Stimulated activated CD8-positive, alpha-beta memory T cell treated with anti-CD3 and anti-CD28 coated beads, Interleukin-4, amount 100 ng/mL, for 48 hours (primary cell): ENCODE results near the gene MACF1.

ENCODE experiments used
- DNase-seq: peaks from one replicate; pipeline ENCODE4 v3.0.0-alpha.2; 2020

Gene MACF1

GRCh38 chr1:39268906-39269305, 64.4 kb downstream of the MACF1 start:
- no peak for DNase-seq

DNA sequence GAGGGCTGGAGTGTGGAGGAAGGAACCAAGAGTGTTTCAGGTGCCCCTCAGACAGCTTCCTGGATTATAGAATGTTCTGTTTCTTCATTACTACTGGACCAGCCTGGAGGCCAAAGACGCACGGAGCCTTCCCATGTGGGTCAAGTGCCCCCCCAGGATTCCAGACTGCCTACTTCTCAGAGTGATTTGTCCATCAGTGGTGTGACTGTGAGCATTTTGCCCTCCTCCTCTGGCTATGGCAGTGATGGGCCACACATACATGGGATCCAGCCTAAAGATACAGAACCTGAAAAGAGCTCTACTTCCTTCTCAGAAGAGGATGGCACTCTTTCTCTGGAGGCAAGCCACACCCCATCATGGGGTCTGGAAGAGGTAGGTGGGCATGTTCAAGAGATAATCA, 64.9 kb downstream of the MACF1 start:
- no peak for DNase-seq

DNA sequence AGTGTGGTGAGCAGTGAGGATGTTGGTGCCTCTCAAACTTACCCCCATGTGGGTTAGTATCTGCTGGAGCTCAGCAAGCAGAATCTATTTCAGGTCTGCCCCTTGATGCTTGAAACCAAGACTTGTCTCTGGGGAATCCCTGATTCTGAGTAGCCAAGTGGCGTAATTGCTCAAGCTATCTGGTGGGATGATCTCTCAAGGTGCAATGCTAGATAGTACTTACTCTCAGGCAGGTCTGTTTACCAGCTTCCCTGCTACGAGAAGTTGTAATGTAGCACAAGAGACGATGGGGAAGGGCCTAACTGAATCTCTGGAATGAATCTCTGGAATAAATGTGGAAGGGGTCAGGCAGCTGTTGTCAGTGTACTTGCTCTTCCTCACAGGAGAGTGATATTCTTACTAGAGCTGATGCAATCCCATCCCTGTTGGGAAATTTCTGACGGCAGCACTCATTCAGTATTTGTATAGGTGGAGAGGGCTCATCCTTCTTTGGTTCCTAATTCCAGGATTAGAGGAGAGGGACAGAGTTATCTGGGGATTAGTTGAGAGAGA, 65.4 kb downstream of the MACF1 start:
- no peak for DNase-seq

DNA sequence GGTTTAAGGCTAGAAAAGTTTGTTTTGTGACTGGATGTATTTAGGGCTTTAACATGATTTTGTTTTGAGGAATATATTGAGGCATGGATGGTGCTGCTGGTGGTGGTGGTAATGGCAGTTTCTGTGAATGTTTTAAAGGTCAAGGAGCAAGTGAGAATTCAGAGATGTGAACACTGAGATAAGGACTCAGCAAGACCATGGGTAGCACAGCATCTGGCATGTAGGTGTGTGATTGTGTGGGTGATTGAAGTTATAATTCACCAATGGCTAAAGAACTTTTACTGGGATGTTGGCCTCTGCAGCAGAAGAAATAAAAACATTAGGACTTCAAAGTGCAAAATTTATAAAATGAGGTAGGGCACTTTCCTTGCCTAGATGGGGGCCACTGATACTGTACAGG, 65.9 kb downstream of the MACF1 start:
- DNase-seq = no peak

GRCh38 chr1:39272027-39272797, 67.7 kb downstream of the MACF1 start:
- no peak for DNase-seq

GRCh38 chr1:39272798-39273469, 68.4 kb downstream of the MACF1 start:
- no peak for DNase-seq

GRCh38 chr1:39275836-39276507, 71.5 kb downstream of the MACF1 start:
- no peak for DNase-seq

- DNase-seq = no peak
Measured at GRCh38 chr1:39277879-39278278, 73.4 kb downstream of the MACF1 start.

- no peak for DNase-seq
Measured at GRCh38 chr1:39282537-39283216, 78.2 kb downstream of the MACF1 start.

DNA sequence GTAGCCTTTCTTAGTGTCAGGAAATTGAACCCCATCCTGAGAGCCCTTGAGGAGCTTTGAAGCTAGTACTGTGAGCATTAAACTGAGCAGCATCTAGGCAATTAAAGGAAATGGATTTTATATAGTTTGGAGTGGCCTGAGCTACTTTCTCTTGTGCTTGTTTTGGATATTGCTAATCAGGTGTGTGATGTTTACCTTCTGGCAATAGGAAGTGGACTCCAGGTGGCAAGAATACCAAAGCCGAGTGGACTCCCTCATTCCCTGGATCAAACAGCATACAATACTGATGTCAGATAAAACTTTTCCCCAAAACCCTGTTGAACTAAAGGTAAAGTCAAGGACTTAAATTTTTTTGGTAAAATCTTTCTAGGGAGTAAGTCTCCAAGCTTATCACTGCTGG, 79.4 kb downstream of the MACF1 start:
- DNase-seq = no peak

DNA sequence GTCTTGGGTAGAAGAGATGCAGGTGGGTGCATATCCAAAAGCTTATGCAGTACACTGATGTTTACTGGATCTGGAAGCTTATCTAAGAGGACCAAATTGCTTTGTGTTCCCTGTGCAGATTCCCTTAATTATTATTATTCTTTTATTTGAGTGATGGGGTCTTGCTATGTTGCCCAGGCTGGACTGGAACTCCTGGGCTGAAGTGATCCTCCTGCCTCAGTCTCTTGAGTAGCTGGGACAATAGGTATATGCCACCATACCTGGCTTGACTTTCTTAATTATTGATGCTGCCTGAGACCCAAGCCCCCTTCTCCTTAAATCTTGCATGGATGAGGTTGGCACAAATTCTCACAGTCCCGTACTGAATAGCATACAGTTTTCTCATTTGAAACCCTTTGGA, 83.0 kb downstream of the MACF1 start:
- no peak for DNase-seq

GRCh38 chr1:39288735-39289465, 84.4 kb downstream of the MACF1 start:
- DNase-seq = no peak

DNA sequence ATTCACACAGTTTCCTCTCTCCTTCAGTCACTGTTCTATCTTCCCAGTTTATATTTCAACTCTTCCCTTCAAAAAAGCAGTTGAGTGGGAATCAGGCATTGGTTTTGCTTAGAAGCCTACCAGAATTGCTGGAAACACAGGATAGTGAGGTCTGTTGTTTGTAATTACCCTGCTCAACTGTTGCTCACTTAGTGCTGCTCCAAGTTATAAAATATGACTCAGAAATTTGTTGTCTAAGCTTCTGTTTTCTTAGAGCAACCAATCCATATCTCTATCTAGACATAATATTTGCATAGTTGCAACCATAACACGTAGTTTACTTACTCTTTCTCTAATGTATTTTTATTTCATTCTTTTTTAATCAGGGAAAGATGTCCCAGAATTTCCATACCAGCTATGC, 87.9 kb downstream of the MACF1 start:
- DNase-seq = no peak

DNA sequence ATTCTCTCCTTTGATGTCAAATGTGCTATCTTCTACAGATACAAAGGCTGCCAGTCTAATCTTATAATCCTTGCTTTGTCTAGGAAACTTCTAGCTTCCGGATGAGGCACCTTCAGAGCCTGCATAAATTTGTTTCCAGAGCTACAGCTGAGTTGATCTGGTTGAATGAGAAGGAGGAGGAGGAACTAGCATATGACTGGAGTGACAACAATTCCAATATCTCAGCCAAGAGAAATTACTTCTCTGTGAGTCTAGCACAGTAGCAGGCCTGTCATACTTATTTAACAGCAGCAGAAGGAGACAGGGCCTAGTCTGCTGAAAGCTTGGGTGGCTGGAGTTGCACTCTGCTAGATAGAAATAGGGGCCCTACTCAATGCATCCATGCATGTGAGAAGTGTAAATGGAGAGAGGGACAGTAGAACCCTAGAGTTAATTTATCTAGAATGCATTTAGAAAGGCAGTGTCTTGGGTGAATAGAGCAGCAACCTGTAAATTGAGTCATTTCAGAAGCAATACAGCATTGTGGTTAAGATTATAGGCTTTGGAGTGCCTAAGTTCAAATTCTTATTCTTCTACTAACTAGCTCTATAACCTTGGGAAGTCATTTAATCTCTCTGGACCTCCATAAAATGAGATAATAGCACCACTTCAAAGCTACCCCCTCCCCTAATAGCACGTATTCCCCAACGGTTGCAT, 89.0 kb downstream of the MACF1 start:
- no peak for DNase-seq

GRCh38 chr1:39294531-39294930, 90.0 kb downstream of the MACF1 start:
- DNase-seq = no peak

- DNase-seq = no peak
Measured at GRCh38 chr1:39295901-39296300, 91.4 kb downstream of the MACF1 start.

DNA sequence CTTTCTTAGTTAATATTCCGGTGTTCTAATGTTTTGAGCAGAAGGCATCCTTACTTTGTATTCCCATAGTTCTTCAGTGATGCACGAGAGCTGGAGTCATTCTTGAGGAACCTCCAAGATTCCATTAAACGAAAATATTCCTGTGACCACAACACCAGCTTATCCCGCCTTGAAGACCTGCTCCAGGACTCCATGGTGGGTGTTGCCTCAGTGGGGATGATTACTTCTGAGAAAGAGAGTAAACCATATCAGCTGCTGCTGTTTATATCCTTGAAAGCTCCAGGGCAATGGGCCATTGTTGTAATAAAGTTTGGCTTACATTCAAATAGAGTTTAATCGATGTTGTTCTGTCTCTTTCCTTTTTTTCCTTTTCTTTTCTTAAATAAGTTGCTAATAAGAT, 93.1 kb downstream of the MACF1 start:
- no peak for DNase-seq

DNA sequence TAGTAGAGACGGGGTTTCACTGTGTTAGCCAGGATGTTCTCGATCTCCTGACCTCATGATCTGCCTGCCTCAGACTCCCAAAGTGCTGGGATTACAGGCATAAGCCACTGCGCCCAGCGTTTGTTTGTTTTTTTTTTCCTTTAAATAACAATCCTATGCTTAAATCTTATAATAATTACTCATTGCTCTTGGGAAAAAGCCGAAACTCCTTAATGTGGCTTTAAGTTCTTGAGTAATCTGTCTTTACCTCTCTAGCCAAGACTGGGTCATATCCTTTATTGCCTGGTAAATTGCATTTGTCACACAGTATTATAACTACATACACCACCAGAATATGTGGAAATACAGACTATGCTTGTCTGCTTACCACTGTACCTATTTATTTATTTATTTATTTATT, 97.1 kb downstream of the MACF1 start:
- no peak for DNase-seq

DNA sequence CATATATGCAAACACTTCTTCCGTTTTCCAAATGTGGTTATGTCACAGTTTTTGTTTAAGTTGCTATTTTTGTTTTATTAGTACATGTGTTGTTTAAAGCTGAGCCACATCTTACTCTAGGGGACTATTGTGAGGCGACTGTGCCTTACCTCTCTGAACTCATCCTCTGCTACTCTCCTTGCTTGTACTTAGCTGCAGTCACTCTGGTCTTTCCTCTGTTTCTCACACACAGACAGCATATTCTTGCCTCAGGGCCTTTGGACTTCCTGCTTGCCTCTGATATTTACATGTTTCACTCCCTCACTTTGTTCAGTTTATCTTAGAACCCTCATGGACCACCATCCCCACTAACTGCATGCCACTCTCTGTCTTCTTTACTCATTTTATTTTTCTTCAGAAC, 101.1 kb downstream of the MACF1 start:
- DNase-seq = no peak

- no peak for DNase-seq
Measured at GRCh38 chr1:39310015-39310414, 105.5 kb downstream of the MACF1 start.

GRCh38 chr1:39310691-39311090, 106.2 kb downstream of the MACF1 start:
- no peak for DNase-seq

- DNase-seq = no peak
Measured at GRCh38 chr1:39317111-39317510, 112.6 kb downstream of the MACF1 start.
